ENCODE data around the gene NOS1. TPM values are rescaled to one million over a fixed set of nuclear protein-coding genes. Genes with fewer than 3 reads are reported as not detected.
"Not testable (repeated sequence)": the region's sequence is repeated elsewhere in the genome, so short reads cannot be mapped to it uniquely, and the experiment has no call there.

The NOS1 gene
- total RNA-seq, 1 donor from 2014 or later: not detected

GRCh38 chr12:117208206-117208605 lies 153.2 kb downstream of the NOS1 start:
- no peak overlapping the region for H3K4me3 Mint-ChIP-seq
- intact Hi-C loops (cut with micrococcal nuclease): no loop called here
- no peaks in the 10 kb centered on the region for H3K9me3 Mint-ChIP-seq
- DNase-seq (ENCODE audit: low spot score): no peak
- no peaks in the 10 kb centered on the region for H3K4me1 Mint-ChIP-seq (ENCODE audit: low read depth)
- H3K27ac Mint-ChIP-seq: no peak overlapping the region
- H3K36me3 Mint-ChIP-seq (ENCODE audit: low read depth): no peaks in the 10 kb centered on the region
- H3K27me3 Mint-ChIP-seq (ENCODE audit: insufficient read depth): peaks cover 9% of the 10 kb centered on the region

- intact Hi-C loops (cut with micrococcal nuclease): no loop called here
- Mint-ChIP-seq H3K9me3 (no peaks in the 10 kb centered on the region), H3K4me1 (ENCODE audit: low read depth) (no peaks in the 10 kb centered on the region), H3K27ac (no peak overlapping the region), H3K36me3 (ENCODE audit: low read depth) (no peaks in the 10 kb centered on the region), H3K4me3 (no peak overlapping the region), H3K27me3 (ENCODE audit: insufficient read depth) (peaks cover 8% of the 10 kb centered on the region)
- DNase-seq (ENCODE audit: low spot score): no peak
Observed at GRCh38 chr12:117207675-117208074, 153.8 kb downstream of the NOS1 start.

- H3K27me3 Mint-ChIP-seq (ENCODE audit: insufficient read depth): peaks cover 9% of the 10 kb centered on the region
- intact Hi-C loops (cut with micrococcal nuclease): no loop called here
- no peaks in the 10 kb centered on the region for H3K4me1 Mint-ChIP-seq (ENCODE audit: low read depth)
- H3K4me3 Mint-ChIP-seq: no peak overlapping the region
- DNase-seq (ENCODE audit: low spot score): no peak
- H3K9me3 Mint-ChIP-seq: no peaks in the 10 kb centered on the region
- H3K36me3 Mint-ChIP-seq (ENCODE audit: low read depth): no peaks in the 10 kb centered on the region
- no peak overlapping the region for H3K27ac Mint-ChIP-seq
Observed at GRCh38 chr12:117202556-117202955, 158.9 kb downstream of the NOS1 start.

GRCh38 chr12:117202033-117202432 lies 159.4 kb downstream of the NOS1 start:
- Mint-ChIP-seq H3K4me1 (ENCODE audit: low read depth) (no peaks in the 10 kb centered on the region), H3K4me3 (no peak overlapping the region), H3K36me3 (ENCODE audit: low read depth) (no peaks in the 10 kb centered on the region), H3K27me3 (ENCODE audit: insufficient read depth) (peaks cover 9% of the 10 kb centered on the region), H3K27ac (no peak overlapping the region), H3K9me3 (no peaks in the 10 kb centered on the region)
- no peak for DNase-seq (ENCODE audit: low spot score)
- intact Hi-C loops (cut with micrococcal nuclease): no loop called here

- H3K36me3 Mint-ChIP-seq (ENCODE audit: low read depth); H3K9me3 Mint-ChIP-seq; intact Hi-C loops (cut with micrococcal nuclease); H3K4me1 Mint-ChIP-seq (ENCODE audit: low read depth); DNase-seq (ENCODE audit: low spot score); H3K27ac Mint-ChIP-seq; H3K4me3 Mint-ChIP-seq: not testable (repeated sequence)
- peaks cover 11% of the 10 kb centered on the region for H3K27me3 Mint-ChIP-seq (ENCODE audit: insufficient read depth)
Observed at GRCh38 chr12:117199956-117200744, 161.3 kb downstream of the NOS1 start.

GRCh38 chr12:117196334-117196733 lies 165.1 kb downstream of the NOS1 start:
- intact Hi-C loops (cut with micrococcal nuclease); H3K27ac Mint-ChIP-seq; H3K36me3 Mint-ChIP-seq (ENCODE audit: low read depth); H3K4me3 Mint-ChIP-seq; DNase-seq (ENCODE audit: low spot score); H3K9me3 Mint-ChIP-seq; H3K4me1 Mint-ChIP-seq (ENCODE audit: low read depth): not testable (repeated sequence)
- H3K27me3 Mint-ChIP-seq (ENCODE audit: insufficient read depth): peaks cover 18% of the 10 kb centered on the region

GRCh38 chr12:117195027-117195426 lies 166.4 kb downstream of the NOS1 start:
- H3K9me3 Mint-ChIP-seq; intact Hi-C loops (cut with micrococcal nuclease); H3K36me3 Mint-ChIP-seq (ENCODE audit: low read depth); H3K4me1 Mint-ChIP-seq (ENCODE audit: low read depth); DNase-seq (ENCODE audit: low spot score); H3K27ac Mint-ChIP-seq; H3K4me3 Mint-ChIP-seq: not testable (repeated sequence)
- peaks cover 18% of the 10 kb centered on the region for H3K27me3 Mint-ChIP-seq (ENCODE audit: insufficient read depth)

GRCh38 chr12:117193903-117194302 lies 167.5 kb downstream of the NOS1 start:
- H3K4me3 Mint-ChIP-seq: no peak overlapping the region

GRCh38 chr12:117192581-117192980 lies 168.8 kb downstream of the NOS1 start:
- H3K9me3 Mint-ChIP-seq; DNase-seq (ENCODE audit: low spot score); H3K4me3 Mint-ChIP-seq; intact Hi-C loops (cut with micrococcal nuclease); H3K27ac Mint-ChIP-seq: not testable (repeated sequence)
- Mint-ChIP-seq H3K27me3 (ENCODE audit: insufficient read depth) (peaks cover 13% of the 10 kb centered on the region), H3K36me3 (ENCODE audit: low read depth) (peaks cover 15% of the 10 kb centered on the region), H3K4me1 (ENCODE audit: low read depth) (peaks cover 22% of the 10 kb centered on the region)

More at GRCh38 chr12:117193903-117194302, 167.5 kb downstream of the NOS1 start:
- intact Hi-C loops (cut with micrococcal nuclease): no loop called here
- Mint-ChIP-seq H3K4me1 (ENCODE audit: low read depth) (peaks cover 13% of the 10 kb centered on the region), H3K36me3 (ENCODE audit: low read depth) (peaks cover 9% of the 10 kb centered on the region), H3K9me3 (peaks cover 5% of the 10 kb centered on the region), H3K27ac (no peak overlapping the region), H3K27me3 (ENCODE audit: insufficient read depth) (peaks cover 18% of the 10 kb centered on the region)
- no peak for DNase-seq (ENCODE audit: low spot score)

GRCh38 chr12:117192057-117192456 lies 169.4 kb downstream of the NOS1 start:
- no peak for DNase-seq (ENCODE audit: low spot score)
- intact Hi-C loops (cut with micrococcal nuclease): no loop called here
- Mint-ChIP-seq H3K27me3 (ENCODE audit: insufficient read depth) (peaks cover 13% of the 10 kb centered on the region), H3K4me3 (peak overlapping the region; percentile 19), H3K27ac (no peak overlapping the region), H3K4me1 (ENCODE audit: low read depth) (peaks cover 26% of the 10 kb centered on the region), H3K36me3 (ENCODE audit: low read depth) (peaks cover 18% of the 10 kb centered on the region), H3K9me3 (peaks cover 5% of the 10 kb centered on the region)

- peak; percentile 89 for DNase-seq (ENCODE audit: low spot score)
- H3K4me3 Mint-ChIP-seq: peak within 1 kb of the TSS; percentile 96
- peaks cover 25% of the 10 kb centered on the region for H3K36me3 Mint-ChIP-seq (ENCODE audit: low read depth)
- peaks cover 27% of the 10 kb centered on the region for H3K4me1 Mint-ChIP-seq (ENCODE audit: low read depth)
- H3K9me3 Mint-ChIP-seq: peaks cover 5% of the 10 kb centered on the region
- peak within 1 kb of the TSS; percentile 80 for H3K27ac Mint-ChIP-seq
- peaks cover 11% of the 10 kb centered on the region for H3K27me3 Mint-ChIP-seq (ENCODE audit: insufficient read depth)
- intact Hi-C loops (cut with micrococcal nuclease): loop anchor here (1.0 to 2.0 kb wide), 5 partner anchors 41 to 452 kb away; partner anchors contain the start of genes RNFT2 and SPRING1
Observed at GRCh38 chr12:117190210-117190781, 171.1 kb downstream of the NOS1 start, which contains the start of gene FBXO21. TSS of gene FBXO21 (minus strand) at chr12:117190470. CDS start at chr12:117190456, 14 bp downstream.

GRCh38 chr12:117189725-117190209 lies 171.7 kb downstream of the NOS1 start:
- Mint-ChIP-seq H3K27me3 (ENCODE audit: insufficient read depth) (peaks cover 11% of the 10 kb centered on the region), H3K4me1 (ENCODE audit: low read depth) (peaks cover 33% of the 10 kb centered on the region), H3K27ac (peak overlapping the region; percentile 80), H3K9me3 (peaks cover 5% of the 10 kb centered on the region), H3K4me3 (peak overlapping the region; percentile 96), H3K36me3 (ENCODE audit: low read depth) (peaks cover 30% of the 10 kb centered on the region)
- no peak for DNase-seq (ENCODE audit: low spot score)
- intact Hi-C loops (cut with micrococcal nuclease): loop anchor here (1.0 to 5.0 kb wide), 6 partner anchors 41 to 1017 kb away; partner anchors contain the start of genes RNFT2 and SPRING1

Data from activated T-helper 1 cell treated with anti-CD3 and anti-CD28 coated beads, Interleukin-12 subunit alpha, Interleukin-12 subunit beta, Interleukin-2, Interleukin-4 antibody, amounts not matched to agents 30 ng/mL and 10 ng/mL and 1 ng/mL, durations not matched to agents 14 hours and 24 hours and 36 hours (primary cell).